OCI-LY3 (cell line): ENCODE results near the gene DUOXA1.

Source experiments
- EZH2phosphoT487 ChIP-seq: fragments of 200-600 bp; shearing (Covaris generic); IDR thresholded peaks from 2 replicates; pipeline ENCODE4 v1.6.1; 2018; ENCODE audit warnings: antibody characterized with exemption, mixed run types, low read depth
- TF ChIP-seq, protein P1 (sequence below): fragments of 200-600, 300-600 bp; sonication (generic); IDR thresholded peaks from 2 replicates; pipeline ENCODE4 v1.5.1; 2014; ENCODE audit warnings: antibody characterized with exemption, low read length, low read depth

DNA sequence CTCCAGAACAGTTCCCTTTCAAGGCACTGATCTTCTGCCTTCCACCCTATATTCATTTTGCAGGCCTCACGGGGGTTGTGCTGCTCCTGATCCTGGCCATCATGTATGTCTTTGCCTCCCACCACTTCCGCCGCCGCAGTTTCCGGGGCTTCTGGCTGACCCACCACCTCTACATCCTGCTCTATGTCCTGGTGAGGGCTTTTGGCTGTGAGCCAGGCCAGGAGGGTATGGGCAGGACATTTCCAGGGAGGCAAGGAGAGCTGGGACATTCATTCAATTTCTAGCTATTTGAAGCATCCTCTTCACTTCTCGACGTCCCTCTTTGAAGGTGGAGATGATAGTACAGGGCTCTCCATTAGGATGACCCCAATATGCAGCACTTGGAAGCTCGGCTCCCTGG lies 26.1 kb upstream of the DUOXA1 start:
- TF ChIP-seq, protein P1, sequence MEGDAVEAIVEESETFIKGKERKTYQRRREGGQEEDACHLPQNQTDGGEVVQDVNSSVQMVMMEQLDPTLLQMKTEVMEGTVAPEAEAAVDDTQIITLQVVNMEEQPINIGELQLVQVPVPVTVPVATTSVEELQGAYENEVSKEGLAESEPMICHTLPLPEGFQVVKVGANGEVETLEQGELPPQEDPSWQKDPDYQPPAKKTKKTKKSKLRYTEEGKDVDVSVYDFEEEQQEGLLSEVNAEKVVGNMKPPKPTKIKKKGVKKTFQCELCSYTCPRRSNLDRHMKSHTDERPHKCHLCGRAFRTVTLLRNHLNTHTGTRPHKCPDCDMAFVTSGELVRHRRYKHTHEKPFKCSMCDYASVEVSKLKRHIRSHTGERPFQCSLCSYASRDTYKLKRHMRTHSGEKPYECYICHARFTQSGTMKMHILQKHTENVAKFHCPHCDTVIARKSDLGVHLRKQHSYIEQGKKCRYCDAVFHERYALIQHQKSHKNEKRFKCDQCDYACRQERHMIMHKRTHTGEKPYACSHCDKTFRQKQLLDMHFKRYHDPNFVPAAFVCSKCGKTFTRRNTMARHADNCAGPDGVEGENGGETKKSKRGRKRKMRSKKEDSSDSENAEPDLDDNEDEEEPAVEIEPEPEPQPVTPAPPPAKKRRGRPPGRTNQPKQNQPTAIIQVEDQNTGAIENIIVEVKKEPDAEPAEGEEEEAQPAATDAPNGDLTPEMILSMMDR = no peak
- no peak for TF ChIP-seq EZH2phosphoT487
